NCI-H1092 (cell line): Measurements from ENCODE around the gene MRPS5.
"Not testable (repeated sequence)": the region's sequence is repeated elsewhere in the genome, so short reads cannot be mapped to it uniquely, and the experiment has no call there.

Experiments used
- DNase-seq: peaks from one replicate; lab custom pipeline; 2025; lab: John Stamatoyannopoulos, UW

MRPS5 gene

DNA sequence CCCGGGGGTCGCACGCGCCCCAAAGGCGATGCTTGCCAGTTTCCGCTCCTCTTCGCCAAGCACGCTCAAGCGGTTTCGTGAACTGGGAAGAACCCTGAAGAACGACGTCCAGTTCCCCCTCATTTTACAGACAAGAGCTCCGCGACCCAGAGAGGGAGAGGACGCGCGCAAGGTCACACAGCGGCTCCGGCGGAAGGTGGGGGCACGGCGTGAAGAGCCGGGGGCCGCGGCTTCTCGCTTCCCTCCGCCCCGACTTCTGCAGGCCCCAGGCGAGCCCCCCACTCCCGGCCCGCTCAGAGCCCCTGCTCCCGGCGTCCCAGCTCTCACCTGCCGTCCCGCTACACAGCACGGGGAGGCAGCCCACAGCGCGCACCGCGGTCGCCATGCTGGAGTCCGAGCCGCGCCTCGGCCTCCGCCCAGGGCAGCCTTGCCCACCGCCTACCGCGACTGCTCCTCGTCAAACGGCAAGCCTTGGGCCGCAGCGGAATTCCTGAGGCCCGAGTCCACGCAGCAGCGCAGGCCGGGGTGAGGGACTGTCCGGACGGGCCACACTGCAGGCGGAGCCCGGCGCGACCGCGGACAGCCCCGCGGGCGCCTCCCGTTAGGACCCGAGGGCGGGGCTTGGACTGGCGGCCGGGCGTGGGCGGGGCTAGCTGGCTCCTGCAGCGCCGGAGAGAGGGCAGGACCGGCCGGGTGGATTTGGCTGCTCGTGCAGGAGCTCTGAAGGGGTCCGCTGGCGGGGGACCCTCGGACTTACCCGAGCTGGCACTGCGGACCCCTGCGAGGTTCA is at the start of gene MRPS5:
Gene MRPS5 (minus strand): TSS at position 402 of the 790 bp plus-strand sequence. CDS start 17 bp downstream, at position 385.
- DNase-seq = peak; percentile 13

DNA sequence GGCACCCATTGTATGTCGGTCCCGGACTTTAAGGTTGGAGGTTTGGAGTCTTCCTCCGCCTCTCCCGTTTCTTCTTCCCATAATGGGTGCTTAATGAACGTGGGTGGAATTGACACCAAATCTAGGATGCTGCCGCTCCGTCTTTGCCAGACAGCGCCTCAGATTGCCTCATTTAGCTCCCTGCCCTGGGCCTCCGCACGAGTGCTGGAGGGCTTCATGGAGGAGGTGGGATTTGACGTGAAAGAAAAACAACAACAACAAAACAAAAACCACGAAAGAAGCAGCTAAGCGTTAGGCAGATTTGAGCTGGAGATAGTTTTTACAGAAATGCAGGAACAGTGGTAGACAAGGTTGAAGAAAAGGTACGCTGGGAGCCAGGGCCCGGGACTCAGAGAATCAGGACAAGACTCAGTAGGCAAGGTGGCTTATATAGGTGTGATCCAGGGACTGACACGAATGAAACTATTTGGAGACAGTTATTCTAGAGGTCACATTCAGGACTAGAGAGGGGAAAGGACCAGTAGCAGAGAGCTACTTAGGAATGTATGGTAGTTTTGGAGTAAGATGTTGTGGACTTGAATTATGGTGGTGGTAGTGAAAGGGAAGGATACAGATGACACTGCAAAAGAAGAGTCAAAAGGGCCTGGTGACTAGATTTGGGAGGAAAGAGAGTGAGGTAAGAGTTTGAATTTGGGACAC is 44.6 kb upstream of the MRPS5 start:
- DNase-seq = no peak

DNA sequence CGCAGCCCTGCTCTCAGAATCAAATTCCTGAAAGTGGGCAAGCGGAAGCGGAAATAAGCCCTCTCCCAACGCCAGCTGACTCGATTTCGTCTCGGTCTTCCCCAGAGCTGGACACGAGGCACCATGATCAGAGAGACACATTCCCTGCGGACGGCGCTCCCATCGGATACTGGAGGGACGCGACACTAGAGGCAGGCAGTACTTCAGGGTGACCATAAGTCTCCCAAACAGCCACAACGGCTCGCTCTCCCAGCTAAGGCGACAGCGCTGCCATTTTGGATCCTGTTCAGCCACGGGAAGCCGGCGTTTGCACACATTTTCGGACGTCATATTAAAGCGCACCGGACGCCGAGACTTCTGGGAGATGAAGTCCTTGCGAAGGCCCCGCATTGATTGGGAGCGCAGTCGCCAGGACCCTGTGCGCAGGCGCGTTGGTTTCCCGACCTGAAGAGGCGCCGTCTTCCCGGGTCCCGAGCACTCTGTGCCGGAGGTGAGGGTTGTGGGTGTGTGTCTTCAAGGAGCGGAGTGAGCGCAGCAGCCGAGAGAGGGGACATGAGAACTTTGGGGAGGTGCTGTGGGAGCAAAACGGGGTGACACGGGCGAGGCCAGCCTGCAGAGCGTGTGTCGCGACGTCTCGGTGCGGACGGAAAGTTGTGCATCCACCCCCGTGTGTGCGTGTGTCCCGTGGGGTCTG is 43.9 kb upstream of the MRPS5 start, which contains the start of gene ZNF2:
Gene ZNF2 (plus strand): TSS at position 439 of the 694 bp plus-strand sequence. CDS start 10,418 bp downstream, outside the sequence.
- DNase-seq = peak; percentile 95

GRCh38 chr2:95165030-95165370 is 43.4 kb upstream of the MRPS5 start:
- no peak for DNase-seq

GRCh38 chr2:95159690-95160449 is 38.3 kb upstream of the MRPS5 start, which contains the start of gene ZNF514:
Gene ZNF514, minus strand, starts transcription at chr2:95159848. Its CDS starts 6,595 bp downstream, at chr2:95153253.
- DNase-seq = peak; percentile 18

DNA sequence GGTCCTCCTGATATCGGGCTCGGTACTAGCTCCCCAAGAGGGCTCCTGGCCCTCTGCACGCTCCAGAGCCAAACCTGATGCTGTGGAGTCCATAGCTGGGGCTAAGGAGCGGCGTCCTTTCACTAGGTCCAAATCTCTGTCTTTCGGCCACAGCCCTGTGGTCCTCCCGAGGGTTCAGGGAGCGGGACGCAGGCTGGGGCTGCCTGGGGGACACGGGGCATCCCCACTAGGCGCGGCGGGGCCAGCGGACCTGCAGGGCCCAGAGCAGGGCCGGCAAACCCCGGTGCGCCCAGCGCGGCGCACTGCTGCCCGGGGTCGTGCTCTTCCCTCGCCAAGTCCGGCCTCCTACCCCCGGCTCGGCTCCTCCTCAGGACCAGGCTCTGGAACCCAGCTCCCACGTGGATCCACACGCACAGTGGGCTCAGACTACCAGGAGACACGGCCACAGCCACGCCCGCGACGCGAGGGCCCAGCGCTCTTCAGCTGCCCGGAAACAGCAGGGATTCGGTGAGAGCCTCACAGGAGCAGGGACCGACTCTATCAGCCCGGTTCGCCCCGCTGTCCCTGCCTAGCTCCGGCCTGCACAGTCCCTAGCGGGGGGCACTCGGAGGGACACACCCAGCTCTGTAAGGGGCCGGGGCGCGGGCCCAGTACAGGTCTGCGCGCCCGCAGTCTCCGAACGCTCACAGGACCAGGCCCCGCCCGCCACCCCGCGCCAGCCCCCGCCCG is 37.4 kb upstream of the MRPS5 start:
- DNase-seq = no peak

DNA sequence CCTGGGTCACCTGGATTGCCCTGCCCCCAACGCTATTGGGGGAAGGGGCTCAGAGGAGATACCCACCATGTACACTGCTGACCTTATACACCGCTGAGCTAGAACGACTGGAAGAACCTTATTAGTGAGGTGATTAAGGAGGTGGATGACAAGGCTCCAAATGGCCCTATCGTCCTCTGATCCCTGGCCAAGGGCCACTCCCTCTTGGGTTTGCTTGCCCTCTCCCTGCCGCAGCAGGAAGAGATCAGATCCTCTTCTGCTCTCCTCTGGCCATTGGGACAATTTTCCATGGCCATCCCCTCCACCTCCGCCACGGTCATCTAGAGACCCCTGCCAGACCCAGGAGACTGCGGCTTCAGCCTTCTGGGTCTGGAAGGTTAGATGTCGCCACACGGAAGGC is 36.8 kb upstream of the MRPS5 start:
- DNase-seq = no peak

DNA sequence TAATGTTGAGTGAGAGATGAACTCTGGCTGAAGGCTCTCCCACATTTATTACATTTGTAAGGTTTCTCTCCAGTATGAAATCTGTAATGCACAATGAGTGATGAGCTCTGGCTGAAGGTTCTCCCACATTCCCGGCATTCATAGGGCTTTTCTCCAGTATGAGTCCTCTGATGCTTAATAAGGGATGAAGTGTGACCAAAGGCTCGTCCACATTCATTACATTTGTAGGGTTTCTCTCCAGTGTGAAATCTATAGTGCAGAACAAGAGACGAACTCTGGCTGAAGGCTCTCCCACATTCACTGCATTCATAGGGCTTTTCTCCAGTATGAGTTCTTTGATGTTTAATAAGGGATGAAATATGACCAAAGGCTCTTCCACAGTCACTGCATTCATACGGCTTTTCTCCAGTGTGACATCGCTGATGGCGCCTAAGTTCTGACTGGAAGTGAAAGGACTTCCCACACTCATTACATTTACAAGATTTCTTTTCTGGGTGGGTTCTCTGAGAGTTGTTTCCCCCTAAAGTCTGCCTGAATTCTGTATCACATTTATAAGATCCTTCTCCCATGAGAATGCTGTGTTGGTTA is 27.9 kb upstream of the MRPS5 start:
- DNase-seq = no peak

DNA sequence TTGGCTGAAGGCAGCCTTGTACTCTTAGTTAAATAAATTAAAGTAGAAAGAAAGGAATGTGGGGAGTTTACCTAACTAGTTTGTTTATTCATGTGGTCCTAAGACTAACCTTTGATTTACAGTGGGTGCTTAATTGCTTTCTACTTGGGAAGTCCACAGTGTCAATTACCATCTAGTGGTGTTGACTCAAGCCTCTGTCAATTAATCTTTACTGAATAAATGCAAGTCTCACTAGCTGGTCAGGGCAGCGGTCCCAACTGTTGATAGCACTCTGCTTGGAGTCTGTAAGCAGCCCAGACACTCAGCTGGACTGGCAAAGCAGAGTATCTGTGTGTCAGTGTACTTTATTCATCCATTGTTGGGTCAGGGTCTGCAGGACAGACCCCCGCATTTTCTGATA is 22.2 kb upstream of the MRPS5 start:
- DNase-seq = no peak

DNA sequence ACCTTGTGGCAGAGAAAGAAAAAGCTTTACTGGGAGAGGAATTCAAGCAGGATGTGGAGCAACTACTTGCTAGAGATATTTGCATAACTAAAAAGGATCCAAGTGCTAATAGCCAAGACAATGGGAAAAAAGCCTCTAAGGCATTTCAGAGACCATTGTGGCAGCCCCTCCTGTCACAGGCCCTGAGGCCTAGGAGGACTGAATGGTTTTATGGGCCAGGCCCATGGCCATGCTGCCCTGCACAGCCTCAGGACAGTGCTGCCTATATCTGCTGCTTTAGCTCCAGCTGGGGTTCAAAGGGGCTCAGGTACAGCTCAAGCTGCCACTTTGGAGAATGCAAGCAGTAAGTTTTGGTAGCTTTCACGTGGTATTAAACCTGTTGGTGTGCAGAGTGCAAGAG is 17.1 kb upstream of the MRPS5 start:
- no peak for DNase-seq

- DNase-seq = no peak
These were observed 566 bp upstream of the MRPS5 start for GRCh38 chr2:95122197-95122551.

- DNase-seq = no peak
These were observed 558 bp downstream of the MRPS5 start for GRCh38 chr2:95121093-95121406.

- peak; percentile 12 for DNase-seq
These were observed 6.2 kb downstream of the MRPS5 start for GRCh38 chr2:95115418-95115817.

GRCh38 chr2:95113464-95113863 is 8.1 kb downstream of the MRPS5 start:
- DNase-seq = no peak

DNA sequence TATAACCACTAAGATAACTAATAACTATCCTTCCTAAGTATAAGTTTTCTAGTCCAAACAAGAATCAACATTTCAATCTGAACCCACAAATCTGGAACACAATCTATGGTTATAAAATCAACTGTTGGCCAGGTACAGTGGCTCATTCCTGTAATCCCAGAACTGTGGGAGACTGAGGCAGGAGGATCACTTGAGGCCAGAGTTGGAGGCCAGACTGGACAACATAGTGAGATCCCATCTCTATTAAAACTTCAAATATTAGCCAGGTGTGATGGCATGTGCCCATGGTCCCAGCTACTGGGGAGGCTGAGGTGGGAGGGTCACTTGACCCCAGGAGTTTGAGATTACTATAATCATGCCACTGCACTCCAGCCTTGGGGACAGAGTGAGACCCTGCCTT is 11.2 kb downstream of the MRPS5 start:
- DNase-seq = no peak

DNA sequence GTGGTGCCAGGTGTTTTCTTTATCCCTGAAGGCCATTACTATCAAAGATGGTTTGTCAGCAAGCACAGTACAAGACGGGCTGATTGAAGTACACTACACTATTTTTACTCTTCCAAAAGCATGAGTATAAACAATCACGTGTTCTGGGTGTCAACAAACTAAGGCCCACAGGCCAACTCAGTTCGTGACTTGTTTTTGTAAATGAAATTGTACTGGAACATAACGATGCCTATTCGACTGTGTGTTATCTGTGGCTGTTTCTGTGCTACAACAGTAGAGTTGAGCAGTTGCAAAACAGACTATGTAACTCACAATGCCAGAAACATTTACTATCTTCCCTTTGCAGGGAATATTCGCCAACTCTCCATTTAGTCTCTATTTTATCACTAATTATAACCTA is 12.3 kb downstream of the MRPS5 start:
- no peak for DNase-seq

DNA sequence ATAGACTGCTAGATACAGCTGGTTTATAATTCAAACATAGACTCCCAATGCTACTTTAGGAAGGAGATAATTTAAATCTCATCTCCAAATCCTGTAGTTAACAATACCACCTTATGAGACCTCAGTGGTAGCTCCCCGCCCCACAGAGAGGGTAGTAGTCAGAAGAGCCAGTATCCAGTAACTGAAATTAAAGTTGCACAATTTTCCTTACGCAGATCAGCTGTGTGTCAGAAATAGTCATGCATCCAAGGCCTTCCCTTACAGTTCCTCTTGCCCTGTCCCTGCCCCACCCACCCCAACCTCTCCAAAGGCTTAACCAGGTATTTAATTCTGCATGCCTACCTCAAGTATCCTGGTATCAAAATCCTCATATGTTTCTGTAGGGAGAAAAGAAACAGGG is 15.5 kb downstream of the MRPS5 start:
- DNase-seq = no peak

DNA sequence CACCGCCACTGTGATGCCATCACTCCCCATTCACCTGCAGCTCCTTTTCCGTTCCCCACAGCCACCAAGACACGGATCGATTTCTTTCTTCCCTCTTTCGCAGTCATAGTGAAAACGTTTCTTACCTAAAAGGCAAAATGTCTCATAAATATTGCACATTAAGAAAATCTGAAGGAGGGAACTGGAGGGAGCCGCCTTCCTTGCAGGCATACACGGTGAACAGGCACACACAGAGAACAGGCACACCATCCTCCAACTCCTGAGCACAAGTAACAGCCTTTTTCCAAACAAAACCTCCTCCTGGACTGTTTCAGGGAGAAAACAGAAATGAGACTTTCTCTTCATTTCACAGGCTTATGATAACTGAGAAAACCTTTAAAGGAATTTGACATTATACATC is 17.0 kb downstream of the MRPS5 start:
- DNase-seq = no peak

DNA sequence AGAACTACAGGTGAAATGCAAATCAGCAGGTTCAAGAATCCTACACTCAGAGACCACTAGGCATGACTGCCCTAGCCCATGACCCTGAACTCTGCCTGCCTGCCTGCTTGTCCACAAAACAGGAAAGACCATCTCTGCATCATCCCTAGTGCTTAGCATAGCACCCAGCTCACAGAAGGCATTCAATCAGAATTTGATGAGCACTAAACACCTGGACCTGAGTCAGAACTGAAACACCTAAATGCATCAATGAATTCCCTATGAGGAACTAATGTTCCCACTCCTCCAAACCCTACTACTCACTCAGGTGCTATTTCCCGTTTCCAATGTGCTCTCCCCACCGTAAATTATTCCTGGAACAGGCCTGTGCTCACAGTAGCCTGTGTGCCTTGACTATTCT is 21.7 kb downstream of the MRPS5 start:
- no peak for DNase-seq

- not testable (repeated sequence) for DNase-seq
These were observed 23.3 kb downstream of the MRPS5 start for GRCh38 chr2:95098273-95098672.

DNA sequence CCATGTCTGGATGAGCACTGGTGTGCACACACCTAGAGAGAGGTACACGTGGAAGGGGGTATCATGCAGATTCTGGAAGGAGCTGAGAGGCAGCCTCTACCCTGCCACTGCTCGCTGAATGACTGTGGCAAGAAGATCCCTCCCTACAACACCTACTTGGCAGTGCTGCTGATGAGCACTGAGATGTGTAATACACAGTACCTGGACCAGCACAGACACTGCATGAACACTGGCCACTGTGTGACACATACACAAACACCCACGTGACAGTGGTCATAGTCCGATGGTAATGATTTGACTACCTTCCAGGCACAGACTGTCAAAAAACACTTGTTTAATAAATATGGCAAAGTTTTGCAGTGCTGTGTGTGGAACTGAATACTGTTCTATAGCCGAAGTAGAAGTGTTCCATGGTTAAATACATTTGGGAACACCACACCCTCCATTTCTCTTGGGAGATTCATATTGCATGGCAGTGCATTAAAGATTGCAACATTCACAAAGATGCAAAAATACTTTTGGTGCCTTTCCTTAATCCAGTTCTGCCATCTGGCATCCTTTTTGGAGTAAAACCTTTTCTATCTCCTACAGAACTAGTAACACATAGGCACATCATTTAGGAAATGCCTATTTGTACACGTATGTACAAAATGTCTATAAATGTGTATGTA is 29.6 kb downstream of the MRPS5 start:
- no peak for DNase-seq
